GM18498 (cell line): Measurements from ENCODE around the gene ROMO1.
A peak's percentile ranks its signal among the peaks of the same experiment; 100 is the strongest.
"Not testable (repeated sequence)": the region's sequence is repeated elsewhere in the genome, so short reads cannot be mapped to it uniquely, and the experiment has no call there.

Experiments used
- ATAC-seq: cut with Tn5 transposase; IDR thresholded peaks from one replicate; pipeline ENCODE4 v1.9.1; 2021; ENCODE audit warnings: mild to moderate bottlenecking, moderate library complexity; ENCODE audit not compliant: unreplicated experiment

The ROMO1 gene

DNA sequence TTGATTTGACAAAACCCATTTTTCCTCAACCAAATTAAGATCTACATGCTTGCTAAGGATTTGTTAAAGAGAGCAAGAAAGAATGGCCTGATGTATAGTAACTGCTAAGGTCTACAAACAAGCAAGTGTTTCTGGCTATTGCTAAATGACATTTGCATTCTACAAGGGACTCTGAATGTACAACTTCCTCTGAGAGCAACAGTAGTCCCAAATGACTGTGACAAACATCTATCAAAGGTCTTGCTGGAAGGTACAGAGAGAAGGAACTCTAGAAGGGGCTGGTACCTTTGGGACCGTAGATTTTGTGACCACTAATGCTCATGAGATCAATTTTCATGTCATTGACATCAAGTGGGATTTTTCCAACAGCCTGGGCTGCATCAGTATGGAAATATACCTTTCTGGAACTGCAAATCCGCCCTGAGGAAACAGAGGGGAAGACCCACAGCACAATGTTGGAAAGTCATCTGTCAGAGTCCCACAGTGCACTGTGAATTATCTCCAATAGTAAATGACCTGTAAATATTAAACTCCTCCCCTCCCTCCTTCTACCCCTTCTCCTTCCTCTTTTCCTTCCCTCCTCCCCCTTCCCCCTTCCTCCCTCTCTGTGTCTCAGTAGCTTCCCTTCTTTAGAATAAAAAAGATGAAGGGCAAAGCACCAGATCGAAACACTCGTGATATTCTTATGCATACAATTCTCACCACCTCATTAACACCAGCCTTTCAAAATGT lies 18.6 kb upstream of the ROMO1 start:
- no peak for ATAC-seq

DNA sequence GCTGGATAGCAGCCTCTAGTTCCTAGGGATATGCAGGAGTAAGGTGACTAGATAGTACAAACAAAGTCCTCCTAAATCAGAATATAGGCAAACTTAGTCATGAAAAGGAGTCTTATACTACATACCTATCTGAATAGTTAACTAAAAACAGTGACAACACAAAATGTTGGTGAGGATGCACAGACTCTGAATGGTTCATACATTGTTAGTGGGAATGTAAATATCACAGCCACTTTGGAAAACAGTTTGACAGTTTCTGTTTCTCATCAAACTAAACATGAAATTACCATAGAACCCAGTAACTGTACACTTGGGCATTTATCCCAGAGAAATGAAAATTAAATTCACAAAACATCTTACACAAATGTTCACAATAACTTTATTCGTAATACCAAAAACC lies 17.2 kb upstream of the ROMO1 start:
- no peak for ATAC-seq

DNA sequence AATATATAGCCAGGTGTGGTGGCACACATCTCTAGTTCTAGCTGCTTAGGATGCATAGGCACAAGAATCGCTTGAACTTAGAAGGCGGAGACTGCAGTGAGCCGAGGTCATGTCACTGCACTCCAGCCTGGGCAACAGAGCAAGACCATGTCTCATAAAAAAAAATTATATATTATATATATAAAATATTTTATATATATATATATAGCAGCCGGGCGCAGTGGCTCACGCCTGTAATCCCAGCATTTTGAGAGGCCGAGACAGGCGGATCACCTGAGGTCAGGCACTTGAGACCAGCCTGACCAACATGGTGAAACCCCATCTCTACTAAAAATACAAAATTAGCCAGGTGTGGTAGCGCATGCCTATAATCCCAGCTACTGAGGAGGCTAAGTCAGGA lies 13.8 kb upstream of the ROMO1 start:
- ATAC-seq: not testable (repeated sequence)

DNA sequence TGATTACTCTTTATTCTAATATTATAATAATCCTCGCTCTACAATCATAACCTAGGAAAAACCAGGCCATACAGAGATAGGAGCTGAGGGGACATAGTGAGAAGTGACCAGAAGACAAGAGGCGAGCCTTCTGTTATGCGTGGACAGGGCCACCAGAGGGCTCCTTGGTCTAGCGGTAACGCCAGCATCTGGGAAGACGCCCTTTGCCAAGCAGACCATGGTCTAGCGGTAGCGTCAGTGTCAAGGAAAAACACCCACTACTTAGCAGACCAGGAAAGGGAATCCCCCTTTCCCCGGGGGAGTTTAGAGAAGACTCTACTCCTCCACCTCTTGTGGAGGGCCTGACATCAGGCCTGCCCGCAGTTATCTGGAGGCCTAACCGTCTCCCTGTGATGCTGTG lies 12.3 kb upstream of the ROMO1 start:
- not testable (repeated sequence) for ATAC-seq

DNA sequence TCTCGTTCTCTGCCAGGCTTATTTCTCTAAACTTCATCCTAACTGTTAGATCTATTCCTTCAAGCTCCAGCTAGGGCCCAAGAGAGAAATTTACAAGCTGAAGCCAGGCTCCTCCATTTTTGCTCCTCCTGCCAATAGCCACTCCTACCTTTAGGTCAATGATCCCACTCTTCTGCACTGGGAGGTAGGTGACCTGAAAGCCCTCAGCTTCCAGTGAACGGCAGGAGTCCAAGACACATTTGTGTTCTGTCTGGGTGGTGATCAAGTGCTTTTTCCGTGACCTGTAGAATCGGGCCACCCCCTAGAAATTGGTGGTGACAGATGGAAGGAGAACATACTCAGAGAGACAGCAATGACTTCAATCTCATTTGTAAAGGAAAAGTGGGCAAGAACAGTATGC lies 8.9 kb upstream of the ROMO1 start:
- no peak for ATAC-seq

DNA sequence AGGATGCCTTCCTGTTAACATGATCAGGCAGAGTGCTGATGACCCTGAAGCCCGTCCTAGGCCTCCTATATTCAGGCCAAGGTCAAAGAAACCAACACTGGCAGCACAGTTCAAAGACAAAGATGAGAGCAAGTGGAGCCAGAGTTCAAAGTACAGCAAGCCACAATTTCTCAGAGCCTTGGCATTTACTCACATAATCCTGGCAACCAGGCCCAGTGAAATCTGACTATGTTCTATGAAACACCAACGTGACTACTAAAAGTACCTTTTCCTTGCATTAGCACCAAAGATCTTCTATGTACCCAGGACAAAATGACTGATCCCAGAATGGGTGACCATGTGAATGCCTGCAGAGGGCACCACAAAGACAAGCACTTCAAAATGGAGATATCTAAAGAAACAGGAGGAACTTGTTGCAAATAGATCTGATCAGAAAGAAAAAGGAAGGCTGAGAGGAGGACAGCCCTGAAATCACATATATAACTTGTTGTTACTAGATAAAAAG lies 3.9 kb upstream of the ROMO1 start:
- ATAC-seq: no peak

DNA sequence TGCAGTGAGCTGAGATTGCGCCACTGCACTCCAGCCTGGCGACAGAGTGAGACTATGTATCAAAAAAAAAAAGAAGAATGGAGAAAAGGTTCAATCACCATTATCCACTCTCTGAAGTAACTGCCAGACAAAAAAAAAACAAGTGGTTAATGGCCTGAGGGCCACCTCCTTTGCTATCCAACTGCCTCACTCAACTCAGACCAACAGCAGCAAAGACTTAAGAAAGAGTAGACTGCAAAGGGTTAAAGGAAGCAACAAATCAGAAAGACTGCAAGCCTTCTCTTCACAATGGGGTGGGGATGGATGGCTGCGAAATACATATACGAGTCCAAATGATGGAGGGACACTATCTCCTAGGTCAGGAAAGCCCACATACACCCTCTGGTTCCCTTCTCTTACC lies 3.2 kb upstream of the ROMO1 start:
- no peak for ATAC-seq

DNA sequence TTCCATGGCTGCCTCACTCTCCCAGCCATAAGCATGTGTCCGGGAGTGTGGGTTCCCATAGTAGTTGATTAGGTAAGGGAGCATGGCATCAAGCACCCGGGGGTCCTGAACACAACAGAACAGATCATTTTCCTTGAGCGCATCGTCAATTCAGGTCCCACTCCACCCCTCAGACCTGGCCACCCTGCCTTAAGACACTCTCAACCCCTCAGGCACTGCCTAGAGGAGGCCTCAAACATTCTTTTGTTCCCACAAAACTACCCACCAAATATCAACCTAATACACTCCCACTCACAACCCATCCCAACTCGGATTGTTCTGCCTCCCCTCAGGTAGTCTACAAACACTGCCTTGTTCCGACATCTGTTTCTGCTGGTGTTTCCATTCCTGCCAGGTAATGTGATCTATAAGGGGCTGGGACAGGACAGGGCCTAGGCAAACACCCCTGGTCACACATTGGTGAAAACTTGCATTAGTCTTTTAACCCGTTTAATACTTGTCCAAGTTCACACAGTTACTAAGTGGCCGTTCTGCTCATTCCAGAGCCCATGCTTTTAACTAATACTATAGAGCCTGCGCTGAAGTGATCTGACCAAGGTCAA lies 1.4 kb upstream of the ROMO1 start:
- ATAC-seq: no peak

DNA sequence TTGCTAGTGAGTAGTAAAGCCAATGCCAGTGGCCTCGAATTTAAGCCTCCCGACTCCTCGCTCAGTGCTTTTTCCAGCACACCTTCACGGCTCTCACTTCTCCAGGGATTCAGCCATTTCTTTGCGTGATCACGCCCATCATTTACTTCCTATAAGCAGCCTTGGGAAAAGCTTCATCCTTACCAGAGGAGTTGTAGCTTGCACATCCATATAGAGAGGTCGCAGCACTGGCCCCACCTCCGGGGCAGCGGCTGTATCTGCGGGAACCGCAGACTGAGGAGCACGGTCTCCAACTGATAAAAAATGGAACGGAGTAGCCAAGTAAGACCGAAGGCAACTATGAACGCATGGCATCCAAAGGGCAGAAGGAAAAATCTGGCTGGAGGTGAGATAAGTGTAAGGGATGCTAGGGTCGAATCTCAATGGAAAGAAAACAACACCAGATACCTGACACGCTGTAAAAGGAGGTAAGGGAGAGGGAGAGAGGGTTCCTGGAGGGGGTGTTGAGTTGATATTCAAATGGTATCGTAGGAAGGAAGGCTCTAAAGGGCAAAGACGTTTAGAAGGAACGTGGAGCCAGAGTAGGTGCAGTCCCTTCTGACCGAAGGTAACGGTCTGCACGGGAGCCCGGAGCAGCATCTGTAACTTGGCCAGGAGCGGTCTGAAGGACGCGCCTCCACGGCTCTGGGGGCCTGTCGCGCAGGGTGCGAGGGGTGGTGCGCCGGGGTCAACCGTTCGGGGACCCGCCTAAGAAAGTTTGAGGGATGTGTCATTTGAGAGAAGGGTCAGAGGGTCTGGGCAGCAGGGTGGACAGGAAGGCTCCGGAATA lies 693 bp upstream of the ROMO1 start:
- ATAC-seq: peak; percentile 32

DNA sequence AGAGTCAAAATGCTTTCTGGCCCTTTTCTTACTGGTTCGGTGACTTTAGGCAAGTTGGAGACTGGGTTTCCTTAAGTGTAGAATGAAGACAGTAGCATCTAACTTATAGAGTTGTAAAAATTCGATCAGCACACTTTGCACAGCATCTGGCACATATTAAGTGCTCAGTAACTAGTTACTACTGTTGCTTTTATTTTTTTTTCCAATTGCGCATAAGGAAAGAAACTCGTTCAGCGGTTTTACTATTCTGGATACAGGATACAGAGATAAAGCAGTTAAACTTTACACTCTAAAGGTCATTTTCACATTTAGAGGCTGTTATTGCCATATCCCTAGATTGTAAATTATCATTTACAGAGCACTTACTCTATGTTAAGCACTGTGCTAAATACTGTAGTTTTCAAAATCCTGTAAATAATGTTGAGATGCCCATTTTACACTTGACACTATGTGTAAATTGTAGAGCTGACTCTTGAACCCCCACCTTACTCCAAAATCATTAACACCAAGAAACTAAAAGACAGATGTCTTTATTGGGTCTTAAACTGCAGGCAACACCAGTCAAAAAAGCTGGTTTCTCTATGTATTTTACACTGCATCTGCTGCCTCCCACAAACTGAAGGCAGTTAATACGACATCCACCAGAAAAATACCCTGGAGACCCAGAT lies 886 bp downstream of the ROMO1 start:
- no peak for ATAC-seq

DNA sequence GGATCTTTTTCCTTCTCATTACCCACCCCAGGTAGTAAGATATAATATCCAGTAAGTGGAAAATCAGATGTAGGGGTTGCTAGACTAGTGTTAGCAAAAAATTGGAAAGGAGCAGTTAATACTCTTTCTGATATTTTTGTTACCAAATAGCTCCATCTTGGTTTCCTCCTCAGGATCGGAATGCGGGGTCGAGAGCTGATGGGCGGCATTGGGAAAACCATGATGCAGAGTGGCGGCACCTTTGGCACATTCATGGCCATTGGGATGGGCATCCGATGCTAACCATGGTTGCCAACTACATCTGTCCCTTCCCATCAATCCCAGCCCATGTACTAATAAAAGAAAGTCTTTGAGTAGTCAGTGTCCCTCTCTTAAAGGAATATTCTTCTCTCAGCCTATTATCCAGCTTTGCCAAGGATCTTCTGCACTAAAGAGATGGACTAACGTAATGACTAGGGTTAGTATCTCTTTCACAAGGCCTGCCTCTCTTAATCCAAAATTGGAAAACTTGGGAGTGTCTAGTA lies 1.5 kb downstream of the ROMO1 start:
- no peak for ATAC-seq

DNA sequence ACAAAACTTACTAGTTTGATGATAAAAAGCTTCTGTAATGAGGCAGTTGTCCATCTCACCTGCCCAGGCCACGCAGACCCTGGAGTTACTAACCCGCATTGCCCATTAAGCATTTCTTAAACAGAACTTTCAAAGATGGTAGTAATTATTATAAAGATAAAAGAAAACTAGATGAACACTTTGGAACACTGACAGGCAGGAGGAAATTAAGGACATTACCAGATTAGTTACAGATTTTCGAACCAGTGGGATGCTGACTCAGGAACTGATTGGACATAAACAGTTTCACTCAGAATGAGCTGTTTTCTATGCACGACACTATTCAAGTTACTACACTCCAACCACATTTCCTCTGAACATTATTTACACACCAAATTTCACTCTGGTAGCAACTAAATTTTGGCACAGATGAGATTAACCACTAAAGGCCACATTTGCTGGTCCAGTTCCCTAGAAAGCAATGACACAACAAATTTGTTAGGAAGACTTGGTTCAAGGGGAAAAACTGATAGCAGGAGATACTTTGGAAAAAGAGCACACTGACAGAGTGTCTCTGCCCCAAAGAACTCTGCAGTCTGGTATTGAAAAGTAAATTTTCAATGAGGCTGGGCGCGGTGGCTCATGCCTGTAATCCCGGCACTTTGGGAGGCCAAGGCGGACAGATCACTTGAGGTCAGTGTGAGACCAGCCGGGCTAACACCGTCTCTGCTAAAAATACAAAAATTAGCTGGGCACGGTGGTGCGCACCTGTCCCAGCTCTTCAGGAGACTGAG lies 3.0 kb downstream of the ROMO1 start:
- no peak for ATAC-seq

DNA sequence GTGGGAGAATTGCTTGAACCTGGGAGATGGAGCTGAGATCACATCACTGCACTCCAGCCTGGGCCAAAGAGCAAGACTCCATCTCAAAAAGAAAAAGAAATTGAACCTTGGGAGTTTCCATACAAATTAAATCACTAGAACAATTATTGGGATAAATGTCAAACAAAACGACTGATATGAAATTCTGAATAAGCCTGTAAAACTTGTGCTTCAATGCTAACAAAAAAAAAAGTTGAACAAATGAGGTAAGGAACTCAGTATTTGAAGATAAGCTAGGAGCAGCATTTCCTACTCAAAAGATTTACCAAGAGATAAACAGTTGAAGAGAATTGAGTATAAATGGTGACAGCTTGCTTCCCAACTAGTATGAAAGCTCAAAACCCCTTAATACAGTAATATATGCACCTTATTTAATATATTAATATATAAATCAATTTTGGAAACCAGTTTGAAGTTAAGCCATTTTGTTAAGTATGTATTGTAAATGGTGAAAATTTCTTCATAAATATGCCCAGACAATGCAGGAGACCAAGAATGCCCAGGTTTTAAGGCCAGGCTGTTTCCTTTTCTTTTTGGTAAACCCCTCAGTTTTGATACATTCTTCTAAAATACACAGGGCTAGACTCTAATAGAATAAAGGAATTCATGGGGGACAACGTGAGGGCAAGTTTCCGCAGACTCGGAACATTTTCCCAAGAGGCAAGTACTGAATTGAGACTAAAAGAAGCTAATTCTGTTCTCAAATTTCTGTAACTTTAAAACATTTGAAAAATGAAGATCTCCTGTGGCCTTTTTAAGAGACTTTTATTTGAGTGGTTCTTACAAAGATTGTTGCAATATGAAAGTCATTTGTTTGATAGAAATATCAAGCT lies 3.9 kb downstream of the ROMO1 start:
- ATAC-seq: no peak

DNA sequence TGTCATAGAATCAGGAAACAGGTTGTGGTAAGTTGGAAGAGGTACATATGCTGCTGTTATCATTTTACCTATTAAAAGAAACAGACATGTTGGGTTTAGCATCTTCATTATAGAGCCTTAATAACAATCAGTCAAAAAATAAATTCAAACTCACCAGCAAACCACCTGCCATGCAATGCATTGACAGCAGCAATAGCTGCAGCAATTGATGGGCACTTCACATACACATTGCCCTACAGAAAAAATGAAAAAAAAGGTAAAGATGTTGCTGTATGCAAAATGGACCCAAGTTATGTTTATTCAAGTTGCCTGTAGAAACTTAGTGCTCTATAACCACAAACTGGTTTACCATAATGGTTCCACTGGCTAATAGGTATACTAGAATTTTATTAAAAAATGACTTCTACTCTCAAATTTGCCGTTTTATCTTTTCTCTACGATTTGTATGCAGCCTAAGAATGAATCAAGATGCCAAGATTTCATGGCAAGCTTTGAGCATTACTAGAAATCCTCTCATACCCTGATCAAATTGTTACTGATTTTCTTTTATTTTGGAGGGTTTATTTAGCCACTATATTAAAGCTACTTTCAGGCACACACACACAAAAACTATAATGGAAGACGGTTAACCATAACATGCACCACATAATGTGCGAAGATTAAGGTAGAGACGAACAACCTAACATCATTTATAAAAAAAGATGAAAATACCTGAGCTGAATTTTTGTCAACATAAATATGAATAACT lies 5.5 kb downstream of the ROMO1 start:
- ATAC-seq: no peak

DNA sequence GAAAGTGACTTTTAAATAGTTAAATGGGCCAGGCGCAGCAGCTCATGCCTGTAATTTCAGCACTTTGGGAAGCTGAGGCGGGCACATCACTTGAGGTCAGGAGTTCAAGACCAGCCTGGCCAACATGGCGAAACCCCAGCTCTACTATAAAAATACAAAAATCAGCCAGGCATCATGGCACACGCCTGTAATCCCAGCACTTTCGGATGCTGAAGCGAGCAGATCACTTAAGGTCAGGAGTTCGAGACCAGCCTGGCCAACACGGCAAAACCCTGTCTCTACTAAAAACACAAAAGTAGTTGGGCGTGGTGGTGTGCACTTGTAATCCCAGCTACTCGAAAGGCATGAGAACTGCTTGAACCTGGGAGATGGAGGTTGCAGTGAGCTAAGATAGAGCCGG lies 6.7 kb downstream of the ROMO1 start:
- not testable (repeated sequence) for ATAC-seq

DNA sequence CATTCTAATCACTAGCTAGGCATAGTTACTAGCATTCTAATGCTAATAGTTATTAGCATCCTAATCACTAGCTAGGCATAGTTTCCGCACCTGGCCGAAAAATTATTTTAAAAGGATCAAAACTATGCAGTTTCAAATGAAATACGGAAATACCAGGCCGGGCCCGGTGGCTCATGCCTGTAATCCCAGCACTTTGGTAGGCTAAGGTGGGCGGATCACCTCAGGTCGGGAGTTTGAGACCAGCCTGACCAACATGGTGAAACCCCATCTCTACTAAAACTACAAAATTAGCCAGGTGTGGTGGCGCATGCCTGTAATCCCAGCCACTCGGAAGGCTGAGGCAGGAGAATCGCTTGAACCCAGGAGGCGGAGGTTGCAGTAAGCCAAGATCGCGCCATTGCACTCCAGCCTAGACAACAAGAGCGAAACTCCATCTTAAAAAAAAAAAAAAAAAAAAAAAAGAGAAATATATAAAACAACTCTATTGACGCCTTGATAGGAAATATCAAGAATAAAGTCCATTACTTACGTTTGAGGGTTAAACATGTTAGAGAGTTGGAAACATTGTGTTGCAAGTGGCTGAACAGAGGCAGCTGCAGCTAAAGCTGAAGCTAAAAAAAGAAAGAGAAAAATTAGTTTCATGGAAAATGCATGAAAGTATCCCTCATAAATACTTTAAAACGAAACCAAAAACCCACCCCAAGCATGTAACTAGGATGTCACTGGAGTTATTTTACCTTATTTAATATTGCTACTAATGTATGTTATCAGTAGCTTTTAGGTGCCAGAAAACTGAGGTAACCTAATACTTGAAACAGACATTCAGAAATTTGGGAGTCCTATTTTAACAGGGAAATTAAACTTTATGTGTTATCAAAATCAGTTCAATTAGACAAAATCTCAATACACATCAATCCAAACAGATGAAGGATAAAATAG lies 7.7 kb downstream of the ROMO1 start:
- not testable (repeated sequence) for ATAC-seq

DNA sequence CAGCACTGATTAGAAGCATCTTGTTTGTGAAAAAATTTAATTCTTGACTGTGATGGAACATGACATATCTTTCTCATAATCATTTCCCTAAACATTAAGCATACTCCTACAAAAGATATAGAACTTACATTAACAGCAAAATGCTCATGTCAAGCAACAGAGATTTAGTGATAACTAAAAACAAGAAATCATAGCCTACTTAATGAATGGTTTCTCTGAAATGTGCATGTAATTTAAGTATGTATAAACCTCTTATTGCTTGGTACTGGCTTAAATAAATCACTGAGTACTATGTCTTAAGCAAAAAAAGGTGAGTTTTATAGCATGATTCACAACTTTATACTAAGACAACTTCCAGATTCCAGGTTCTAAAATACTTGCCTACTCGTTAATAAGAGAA lies 9.3 kb downstream of the ROMO1 start:
- no peak for ATAC-seq
